Measurements from ENCODE around the gene PROS1.
"Not testable (repeated sequence)": the region's sequence is repeated elsewhere in the genome, so short reads cannot be mapped to it uniquely, and the experiment has no call there.

The PROS1 gene

GRCh38 chr3:93961489-93961888 is 12.2 kb downstream of the PROS1 start:
- TF ChIP-seq POU6F1 (CRISPR knock-in tag; IDR thresholded peaks at IDR 0.05; ENCODE audit: borderline replicate concordance, low read depth) (no peak), SNAI2 (CRISPR knock-in tag; IDR thresholded peaks at IDR 0.05) (no peak), ZNF565 (CRISPR knock-in tag; conservative IDR thresholded peaks at IDR 0.05; ENCODE audit: low read depth) (no peak), ZFP30 (CRISPR knock-in tag; IDR thresholded peaks at IDR 0.05) (no peak), BACH2 (CRISPR knock-in tag; IDR thresholded peaks at IDR 0.05; ENCODE audit: borderline replicate concordance) (no peak), CSDC2 (CRISPR knock-in tag; IDR thresholded peaks at IDR 0.05) (no peak), ZC3H10 (CRISPR knock-in tag; IDR thresholded peaks at IDR 0.05) (no peak), CREB5 (CRISPR knock-in tag; IDR thresholded peaks at IDR 0.05; ENCODE audit: low read depth) (no peak), PATZ1 (CRISPR knock-in tag; IDR thresholded peaks at IDR 0.05; ENCODE audit: borderline replicate concordance) (no peak), ZFP3 (CRISPR knock-in tag; IDR thresholded peaks at IDR 0.05) (no peak), PPARA (CRISPR knock-in tag; IDR thresholded peaks at IDR 0.05; ENCODE audit: borderline replicate concordance) (no peak), ESRRG (CRISPR knock-in tag; IDR thresholded peaks at IDR 0.05) (no peak), GLIS3 (CRISPR knock-in tag; IDR thresholded peaks at IDR 0.05) (no peak), CSRNP3 (CRISPR knock-in tag; IDR thresholded peaks at IDR 0.05) (no peak)

GRCh38 chr3:93961026-93961425 is 12.7 kb downstream of the PROS1 start:
- no peak for ATAC-seq
- TF ChIP-seq CSRNP3 (CRISPR knock-in tag; IDR thresholded peaks at IDR 0.05) (no peak), CREB5 (CRISPR knock-in tag; IDR thresholded peaks at IDR 0.05; ENCODE audit: low read depth) (no peak), PPARA (CRISPR knock-in tag; IDR thresholded peaks at IDR 0.05; ENCODE audit: borderline replicate concordance) (no peak), ZFP3 (CRISPR knock-in tag; IDR thresholded peaks at IDR 0.05) (no peak), BACH2 (CRISPR knock-in tag; IDR thresholded peaks at IDR 0.05; ENCODE audit: borderline replicate concordance) (no peak), TSHZ2 (CRISPR knock-in tag; IDR thresholded peaks at IDR 0.05) (no peak), ARNTL (CRISPR knock-in tag; IDR thresholded peaks at IDR 0.05; ENCODE audit: borderline replicate concordance, low read depth) (no peak), GLIS3 (CRISPR knock-in tag; IDR thresholded peaks at IDR 0.05) (no peak), OSR1 (CRISPR knock-in tag; IDR thresholded peaks at IDR 0.05) (no peak), SNAI2 (CRISPR knock-in tag; IDR thresholded peaks at IDR 0.05) (no peak), ISL1 (CRISPR knock-in tag; IDR thresholded peaks at IDR 0.05) (no peak), ZFP30 (CRISPR knock-in tag; IDR thresholded peaks at IDR 0.05) (no peak), ZNF565 (CRISPR knock-in tag; conservative IDR thresholded peaks at IDR 0.05; ENCODE audit: low read depth) (no peak), RARB (CRISPR knock-in tag; IDR thresholded peaks at IDR 0.05) (no peak), ZC3H10 (CRISPR knock-in tag; IDR thresholded peaks at IDR 0.05) (no peak), PATZ1 (CRISPR knock-in tag; IDR thresholded peaks at IDR 0.05; ENCODE audit: borderline replicate concordance) (no peak), ZNF8 (CRISPR knock-in tag; IDR thresholded peaks at IDR 0.05) (no peak), POU6F1 (CRISPR knock-in tag; IDR thresholded peaks at IDR 0.05; ENCODE audit: borderline replicate concordance, low read depth) (no peak), TOX (CRISPR knock-in tag; IDR thresholded peaks at IDR 0.05; ENCODE audit: borderline replicate concordance) (no peak)

More at GRCh38 chr3:93961489-93961888, 12.2 kb downstream of the PROS1 start:
- ATAC-seq = no peak

GRCh38 chr3:93949958-93950357 is 23.7 kb downstream of the PROS1 start:
- ATAC-seq = not testable (repeated sequence)
